Stimulated activated memory B cell treated with anti-CD40 and anti-IgM and Interleukin-4, amounts not matched to agents 10 μg/mL and 1 μg/mL and 100 μg/mL, for 72 hours (primary cell): ENCODE results near the gene NTS.

ENCODE experiments used
- ATAC-seq: fragments of 150-1000 bp; cut with Tn5 transposase; 2 replicates; pipeline ENCODE4 v1.10.0; 2021
- H3K27ac Mint-ChIP-seq: one replicate; pipeline ENCODE4 v1.8.0; 2022; ENCODE audit warnings: mild to moderate bottlenecking, mixed read lengths
- H3K27me3 Mint-ChIP-seq: one replicate; pipeline ENCODE4 v1.8.0; 2022; ENCODE audit warnings: mixed read lengths
- H3K36me3 Mint-ChIP-seq: one replicate; pipeline ENCODE4 v1.8.0; 2022; ENCODE audit warnings: mixed read lengths
- H3K4me1 Mint-ChIP-seq: one replicate; pipeline ENCODE4 v1.8.0; 2022; ENCODE audit warnings: mixed read lengths
- H3K4me3 Mint-ChIP-seq: one replicate; pipeline ENCODE4 v1.8.0; 2022; ENCODE audit warnings: mild to moderate bottlenecking, moderate library complexity, mixed read lengths
- H3K9me3 Mint-ChIP-seq: one replicate; pipeline ENCODE4 v1.8.0; 2022; ENCODE audit warnings: mixed read lengths

Gene NTS

DNA sequence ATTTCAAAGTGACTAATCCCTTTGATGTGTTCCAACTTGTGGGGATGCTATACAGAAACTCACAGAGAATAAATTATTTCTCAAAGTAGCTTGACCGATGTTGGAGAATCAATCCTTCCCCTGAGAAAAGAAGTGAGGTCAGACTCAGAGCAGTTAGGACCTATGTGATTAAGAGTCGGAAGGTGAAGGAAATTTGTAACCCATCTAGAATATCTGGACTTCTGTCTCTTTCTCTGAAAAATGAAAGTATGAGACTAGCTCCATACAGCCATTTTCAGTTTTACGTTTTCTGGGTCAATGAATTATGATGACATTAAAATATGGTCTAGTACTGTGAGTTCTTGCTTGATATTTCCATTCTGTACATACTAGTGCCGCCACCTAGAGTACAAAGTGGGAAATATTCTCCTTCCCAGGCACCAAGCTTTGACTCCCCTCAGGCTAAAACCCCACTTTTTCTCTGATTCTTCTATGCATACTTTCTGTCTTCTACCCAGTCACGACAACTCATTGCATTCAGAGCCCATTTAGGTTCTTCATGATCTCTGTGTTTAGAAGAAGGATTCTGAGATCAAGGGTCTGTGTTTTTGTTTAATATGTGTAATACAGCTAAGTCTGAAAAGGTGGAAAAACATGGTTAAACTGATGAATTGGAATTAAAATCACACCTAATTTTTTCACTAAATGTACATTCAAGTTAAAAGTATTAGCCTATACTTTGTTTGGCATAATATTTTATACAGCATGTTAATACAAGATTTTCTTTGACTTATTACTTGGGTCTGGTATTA, 6.9 kb upstream of the NTS start:
- no peak overlapping the region for H3K27ac Mint-ChIP-seq
- no peaks in the 10 kb centered on the region for H3K4me1 Mint-ChIP-seq
- H3K9me3 Mint-ChIP-seq = no peaks in the 10 kb centered on the region
- ATAC-seq = no peak
- peaks cover 9% of the 10 kb centered on the region for H3K27me3 Mint-ChIP-seq
- H3K4me3 Mint-ChIP-seq = no peak overlapping the region
- no peaks in the 10 kb centered on the region for H3K36me3 Mint-ChIP-seq

DNA sequence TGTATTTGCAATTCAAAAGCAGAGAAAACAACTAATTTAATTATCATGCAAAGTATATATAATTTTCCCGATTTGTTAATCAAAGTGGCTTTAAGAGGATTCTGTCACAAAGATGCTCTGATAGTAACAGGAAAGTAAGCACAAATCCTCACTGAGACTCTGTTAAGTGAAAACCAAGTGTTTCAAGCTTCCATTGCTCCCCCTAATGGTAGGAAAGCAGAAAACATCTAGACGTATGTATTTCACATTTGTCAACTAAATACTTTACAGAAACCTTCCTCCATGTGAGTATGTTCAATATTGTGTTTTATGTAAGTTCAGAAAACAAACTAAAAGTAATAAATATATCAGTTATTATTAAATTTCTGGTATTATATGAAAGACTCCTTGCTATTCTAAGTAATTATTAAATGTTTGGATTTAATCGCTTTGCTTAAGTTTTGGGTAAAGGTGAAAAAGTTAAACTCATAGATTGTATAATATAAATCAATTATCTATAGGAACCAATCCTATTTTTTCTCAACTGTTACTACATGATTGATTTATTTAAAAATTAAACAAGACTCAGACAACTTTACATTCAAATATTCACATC, 1.5 kb upstream of the NTS start:
- Mint-ChIP-seq H3K27ac (no peak overlapping the region), H3K27me3 (no peaks in the 10 kb centered on the region), H3K4me1 (no peaks in the 10 kb centered on the region), H3K36me3 (no peaks in the 10 kb centered on the region), H3K9me3 (no peaks in the 10 kb centered on the region), H3K4me3 (no peak overlapping the region)
- no peak for ATAC-seq

DNA sequence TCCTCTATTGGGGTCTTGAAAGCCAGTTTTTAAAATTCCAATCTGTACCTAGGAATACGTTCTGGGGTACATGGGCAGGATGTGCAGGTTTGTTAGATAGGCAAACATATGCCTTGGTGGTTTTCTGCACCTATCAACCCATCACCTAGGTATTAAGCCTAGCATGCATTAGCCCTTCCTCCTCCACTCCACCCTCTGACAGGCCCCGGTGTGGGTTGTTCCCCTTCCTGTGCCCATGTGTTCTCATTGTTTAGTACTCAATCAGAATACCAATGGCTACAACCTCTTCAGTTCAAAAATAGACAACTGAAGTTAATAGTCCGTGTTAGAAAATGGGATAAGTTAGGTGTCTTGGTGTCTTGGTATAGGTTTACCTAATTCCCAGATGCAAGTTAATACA, 3.4 kb downstream of the NTS start:
- ATAC-seq = no peak
- Mint-ChIP-seq H3K9me3 (no peaks in the 10 kb centered on the region), H3K27ac (no peak overlapping the region), H3K27me3 (no peaks in the 10 kb centered on the region), H3K4me1 (no peaks in the 10 kb centered on the region), H3K36me3 (no peaks in the 10 kb centered on the region), H3K4me3 (no peak overlapping the region)

DNA sequence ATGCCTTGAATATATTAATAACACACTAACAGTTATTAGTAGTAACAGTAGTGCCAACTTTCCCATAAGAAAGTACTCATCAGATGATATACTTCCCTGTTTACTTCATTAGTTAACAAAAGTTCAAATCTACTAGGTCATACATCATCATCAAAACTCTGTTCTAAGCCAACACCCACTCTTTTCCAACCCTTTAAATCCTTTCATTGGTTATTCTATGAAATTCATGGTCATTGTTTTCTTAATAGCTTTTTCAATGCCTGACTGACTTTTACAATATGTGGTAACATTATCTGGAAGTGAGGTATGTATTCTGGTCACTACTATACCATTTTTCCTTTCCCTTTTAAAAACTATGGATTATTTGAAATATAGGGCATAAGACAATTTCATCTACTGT, 9.7 kb downstream of the NTS start:
- H3K4me1 Mint-ChIP-seq = no peaks in the 10 kb centered on the region
- peaks cover 9% of the 10 kb centered on the region for H3K27me3 Mint-ChIP-seq
- H3K4me3 Mint-ChIP-seq = no peak overlapping the region
- H3K9me3 Mint-ChIP-seq = no peaks in the 10 kb centered on the region
- H3K36me3 Mint-ChIP-seq = no peaks in the 10 kb centered on the region
- ATAC-seq = no peak
- H3K27ac Mint-ChIP-seq = no peak overlapping the region

DNA sequence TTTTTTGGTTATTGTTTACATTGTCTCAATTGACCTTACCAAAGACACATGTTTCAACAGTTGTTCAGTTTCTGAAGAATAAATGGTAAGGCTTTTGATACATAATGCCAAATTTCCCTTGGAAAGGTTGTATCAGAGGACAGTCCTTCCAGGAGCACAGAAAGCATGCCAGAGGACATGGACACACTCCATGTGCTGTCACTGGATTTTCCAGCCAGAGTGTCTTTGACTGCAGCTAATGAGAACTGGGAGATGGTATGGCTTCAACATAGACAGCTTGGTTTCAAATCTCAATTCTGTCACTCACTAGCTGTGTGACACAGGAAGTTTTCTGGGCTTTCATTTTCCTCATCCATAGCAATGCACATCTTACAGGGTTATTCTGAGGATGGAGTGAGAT, 20.6 kb downstream of the NTS start:
- no peaks in the 10 kb centered on the region for H3K9me3 Mint-ChIP-seq
- H3K27me3 Mint-ChIP-seq = no peaks in the 10 kb centered on the region
- no peaks in the 10 kb centered on the region for H3K36me3 Mint-ChIP-seq
- H3K4me1 Mint-ChIP-seq = no peaks in the 10 kb centered on the region
- no peak for ATAC-seq
- no peak overlapping the region for H3K4me3 Mint-ChIP-seq
- no peak overlapping the region for H3K27ac Mint-ChIP-seq

DNA sequence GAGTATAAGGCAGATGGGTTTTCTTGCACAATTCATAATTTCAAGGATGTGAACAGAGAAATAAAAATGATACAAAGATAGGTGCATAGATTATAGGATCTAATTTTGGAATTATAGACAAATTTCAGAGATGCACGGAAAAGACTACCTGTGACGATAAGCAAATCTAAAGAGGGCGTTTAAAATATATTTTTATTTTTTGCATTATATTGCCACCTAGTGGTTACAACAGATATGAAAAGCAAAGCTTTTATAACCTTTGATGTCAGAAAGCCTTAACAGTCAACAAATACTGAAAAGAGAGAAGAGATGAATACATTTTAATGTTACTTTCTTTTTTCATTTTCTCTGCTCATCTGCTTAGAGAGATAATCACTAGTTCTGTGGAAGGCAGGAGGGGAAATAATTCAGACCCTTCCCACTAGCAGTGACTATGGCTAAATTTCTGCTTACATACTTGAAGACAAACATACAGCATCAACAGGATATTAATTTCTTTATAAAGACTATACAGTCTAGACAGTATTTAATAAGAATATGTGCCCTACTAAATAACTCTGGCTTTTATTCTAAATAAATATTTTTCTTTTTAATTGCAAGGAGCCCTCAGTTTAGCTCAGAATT, 46.3 kb downstream of the NTS start:
- H3K36me3 Mint-ChIP-seq = no peaks in the 10 kb centered on the region
- ATAC-seq = no peak
- H3K27me3 Mint-ChIP-seq = no peaks in the 10 kb centered on the region
- H3K9me3 Mint-ChIP-seq = no peaks in the 10 kb centered on the region
- no peak overlapping the region for H3K4me3 Mint-ChIP-seq
- H3K4me1 Mint-ChIP-seq = no peaks in the 10 kb centered on the region
- no peak overlapping the region for H3K27ac Mint-ChIP-seq

DNA sequence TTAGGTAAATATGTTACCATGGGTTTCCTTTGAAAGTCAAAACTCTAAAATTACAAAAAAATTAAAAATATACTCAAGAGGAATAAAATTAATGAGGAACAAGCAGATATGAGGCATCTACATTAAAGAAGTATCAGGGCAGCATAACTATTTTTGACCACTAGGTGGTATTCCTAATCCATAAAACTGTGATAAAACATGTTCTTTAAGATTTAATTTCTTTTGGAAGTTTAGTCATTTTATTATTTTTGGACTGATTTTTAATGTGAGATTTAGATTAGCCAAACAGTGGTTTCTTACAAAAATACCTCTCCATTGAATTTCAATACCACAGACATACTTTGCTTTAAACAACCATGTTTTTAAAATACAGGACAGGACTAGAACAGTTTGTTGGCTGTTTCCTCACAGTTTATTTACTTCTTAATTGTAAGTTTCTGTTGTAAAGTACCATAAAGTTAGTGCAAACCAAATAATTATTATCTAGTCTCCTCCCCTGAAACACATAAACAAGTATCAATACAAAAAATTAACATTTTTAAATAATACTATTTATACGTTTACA, 49.8 kb downstream of the NTS start:
- H3K27ac Mint-ChIP-seq = no peak overlapping the region
- no peaks in the 10 kb centered on the region for H3K36me3 Mint-ChIP-seq
- H3K27me3 Mint-ChIP-seq = no peaks in the 10 kb centered on the region
- H3K9me3 Mint-ChIP-seq = no peaks in the 10 kb centered on the region
- H3K4me3 Mint-ChIP-seq = no peak overlapping the region
- no peak for ATAC-seq
- no peaks in the 10 kb centered on the region for H3K4me1 Mint-ChIP-seq

DNA sequence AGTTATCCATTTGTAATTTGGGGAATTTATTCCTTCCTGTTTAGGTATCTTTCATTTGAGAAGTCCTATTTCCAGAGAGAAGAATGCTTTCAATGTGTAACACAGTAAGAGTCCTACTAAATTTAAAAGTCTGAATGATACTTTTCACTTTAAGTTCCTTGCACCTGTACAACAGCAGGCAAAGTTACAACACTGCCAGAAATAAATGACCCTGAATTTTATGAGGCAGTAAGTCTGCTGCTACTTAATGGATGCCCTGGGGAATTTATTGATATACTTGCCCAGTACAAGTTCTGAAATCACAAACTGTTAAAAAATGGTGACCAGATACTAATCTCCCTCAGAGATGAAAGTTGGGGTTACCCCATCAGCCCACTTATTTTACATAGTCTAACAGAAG, 53.1 kb downstream of the NTS start:
- no peak overlapping the region for H3K4me3 Mint-ChIP-seq
- no peaks in the 10 kb centered on the region for H3K36me3 Mint-ChIP-seq
- no peaks in the 10 kb centered on the region for H3K27me3 Mint-ChIP-seq
- H3K4me1 Mint-ChIP-seq = no peaks in the 10 kb centered on the region
- no peak for ATAC-seq
- H3K27ac Mint-ChIP-seq = no peak overlapping the region
- no peaks in the 10 kb centered on the region for H3K9me3 Mint-ChIP-seq
